NCI-H1417 (cell line): ENCODE results near the gene TNNT2.

Source experiments
- DNase-seq, 3 experiments: peaks; one replicate each; lab custom pipeline; 2025; lab: John Stamatoyannopoulos, UW

TNNT2 gene

GRCh38 chr1:201356701-201357100, 20.8 kb downstream of the TNNT2 start:
- DNase-seq: no peak

- no peak for DNase-seq
Measured at GRCh38 chr1:201356236-201356635, 21.2 kb downstream of the TNNT2 start.

- DNase-seq: no peak
Measured at GRCh38 chr1:201355471-201355870, 22.0 kb downstream of the TNNT2 start.

GRCh38 chr1:201354901-201355295, 22.6 kb downstream of the TNNT2 start:
- no peak for DNase-seq

GRCh38 chr1:201354151-201354900, 23.2 kb downstream of the TNNT2 start:
- DNase-seq: no peak

GRCh38 chr1:201353186-201353940, 24.1 kb downstream of the TNNT2 start:
- DNase-seq: no peak

- no peak for DNase-seq
Measured at GRCh38 chr1:201351617-201352016, 25.9 kb downstream of the TNNT2 start.

- no peak for DNase-seq
Measured at GRCh38 chr1:201350884-201351283, 26.6 kb downstream of the TNNT2 start.

GRCh38 chr1:201350361-201350725, 27.1 kb downstream of the TNNT2 start:
- DNase-seq: no peak

- DNase-seq: no peak
Measured at GRCh38 chr1:201349092-201349491, 28.4 kb downstream of the TNNT2 start.

GRCh38 chr1:201348211-201348566, 29.3 kb downstream of the TNNT2 start:
- DNase-seq: peak; percentile 17 to 45 (median 22)

GRCh38 chr1:201347498-201348210, 29.8 kb downstream of the TNNT2 start:
- DNase-seq: no peak

- no peak for DNase-seq
Measured at GRCh38 chr1:201346987-201347386, 30.5 kb downstream of the TNNT2 start.

GRCh38 chr1:201346337-201346939, 31.0 kb downstream of the TNNT2 start:
- peak in 1 of 3 experiments; percentile 36 for DNase-seq

GRCh38 chr1:201345081-201345355, 32.5 kb downstream of the TNNT2 start:
- DNase-seq: no peak

GRCh38 chr1:201344206-201345080, 33.0 kb downstream of the TNNT2 start:
- DNase-seq: no peak

- DNase-seq: no peak
Measured at GRCh38 chr1:201341377-201341776, 36.1 kb downstream of the TNNT2 start.

GRCh38 chr1:201336711-201337450, 40.6 kb downstream of the TNNT2 start:
- no peak for DNase-seq

GRCh38 chr1:201335901-201336300, 41.6 kb downstream of the TNNT2 start:
- no peak for DNase-seq

- no peak for DNase-seq
Measured at GRCh38 chr1:201335174-201335870, 42.2 kb downstream of the TNNT2 start.
